H1 (cell line): ENCODE data around the gene MACF1. TPM values are rescaled to one million over a fixed set of nuclear protein-coding genes. Genes with fewer than 3 reads are reported as not detected.

Experiments
- CTCF ChIA-PET: fragments of 300-600 bp; sonication (Branson Sonifier 250); formaldehyde crosslinking; loops from one replicate; lab custom pipeline; 2021; ENCODE audit not compliant: partially characterized antibody; lab: Charles Lee
- POLR2A ChIA-PET: fragments of 300-600 bp; sonication (Branson Sonifier 250); formaldehyde crosslinking; loops from one replicate; lab custom pipeline; 2021; ENCODE audit warnings: inconsistent platforms; ENCODE audit not compliant: partially characterized antibody; lab: Charles Lee
- DNase-seq, 2 experiments: peaks; one replicate each; pipeline versions ENCODE4 v3.0.0 to v3.0.0-alpha.2; 2010 to 2022; ENCODE audit warnings: low spot score in 2 of 2, low read depth in 1 of 2, mixed read lengths in 1 of 2
- FAIRE-seq: peaks from 2 replicates; lab custom pipeline; 2011; peaks lifted over from hg19 to GRCh38; lab: Jason Lieb, UNC
- H2AFZ ChIP-seq: 2 replicates; pipeline ENCODE4 v1.8.1; 2012; ENCODE audit warnings: low read length, inconsistent platforms
- H2AK5ac ChIP-seq: 2 replicates; pipeline ENCODE4 v1.6.1; 2013; ENCODE audit warnings: low read depth, low read length
- H2BK120ac ChIP-seq: replicated peaks from 2 replicates; pipeline ENCODE3; 2013; ENCODE audit warnings: low read depth, low read length, inconsistent platforms
- H2BK12ac ChIP-seq: 2 replicates; pipeline ENCODE4 v1.6.1; 2013; ENCODE audit warnings: low read depth, low read length
- H2BK15ac ChIP-seq: 2 replicates; pipeline ENCODE4 v1.6.1; 2013; ENCODE audit warnings: low read length
- H2BK20ac ChIP-seq: 2 replicates; pipeline ENCODE4 v1.6.1; 2013; ENCODE audit warnings: low read length
- H2BK5ac ChIP-seq: 2 replicates; pipeline ENCODE4 v1.6.1; 2013; ENCODE audit warnings: low read depth, low read length
- H3K14ac ChIP-seq: 2 replicates; pipeline ENCODE4 v1.6.1; 2013; ENCODE audit warnings: inconsistent platforms; ENCODE audit not compliant: insufficient read length
- H3K18ac ChIP-seq: 2 replicates; pipeline ENCODE4 v1.6.1; 2013; ENCODE audit warnings: low read length; ENCODE audit errors: extremely low read depth
- H3K23ac ChIP-seq: 2 replicates; pipeline ENCODE4 v1.6.1; 2013; ENCODE audit warnings: inconsistent platforms; ENCODE audit not compliant: insufficient read length
- H3K23me2 ChIP-seq: 2 replicates; pipeline ENCODE4 v1.6.1; 2013; ENCODE audit warnings: low read depth, low read length
- H3K27ac ChIP-seq: 2 replicates; pipeline ENCODE4 v1.6.1; 2011; ENCODE audit warnings: low read depth, low read length, inconsistent platforms
- H3K27me3 ChIP-seq, 4 experiments: replicated peaks in 1 of 4; 1 replicate in 1 of 4; 2 replicates in 3 of 4; pipeline versions ENCODE4 v1.6.1 to v1.8.1; 2011 to 2013; ENCODE audit warnings: low read length in 3 of 4, mild to moderate bottlenecking in 3 of 4, inconsistent platforms in 2 of 4, mixed read lengths in 2 of 4, moderate library complexity in 1 of 4; ENCODE audit not compliant: control insufficient read depth in 3 of 4, insufficient read depth in 3 of 4; ENCODE audit errors: extremely low read depth in 1 of 4
- H3K36me3 ChIP-seq, 4 experiments: 2 replicates each; pipeline versions ENCODE4 v1.6.1 to v1.8.1; 2011 to 2013; ENCODE audit warnings: mild to moderate bottlenecking in 4 of 4, low read length in 3 of 4, moderate library complexity in 2 of 4, control low read depth in 1 of 4, inconsistent platforms in 1 of 4; ENCODE audit not compliant: insufficient read depth in 4 of 4, control insufficient read depth in 2 of 4
- H3K4ac ChIP-seq: replicated peaks from 2 replicates; pipeline ENCODE3; 2013; ENCODE audit warnings: low read length, low read depth, mixed read lengths, inconsistent platforms; ENCODE audit not compliant: insufficient read length
- H3K4me1 ChIP-seq, 4 experiments: replicated peaks in 1 of 4; 1 replicate in 1 of 4; 2 replicates in 3 of 4; pipeline versions ENCODE4 v1.6.1 to v1.8.1; 2011 to 2013; ENCODE audit warnings: low read length in 3 of 4, inconsistent platforms in 2 of 4, mixed read lengths in 1 of 4; ENCODE audit not compliant: insufficient read depth in 4 of 4, control insufficient read depth in 3 of 4
- H3K4me2 ChIP-seq, 2 experiments: 2 replicates each; pipeline versions ENCODE4 v1.6.1 to v1.8.1; 2011 to 2013; ENCODE audit warnings: low read depth in 2 of 2, low read length in 2 of 2, control low read depth in 1 of 2, inconsistent platforms in 1 of 2, mild to moderate bottlenecking in 1 of 2; ENCODE audit not compliant: insufficient read depth in 1 of 2
- H3K4me3 ChIP-seq, 4 experiments: fragments of 200-600, 300-600 bp in 1 of 4; sonication (generic), shearing (Covaris generic), sonication (Bioruptor Twin) in 1 of 4; 2 replicates each; pipeline versions ENCODE4 v1.5.1 to v1.8.1; 2011 to 2016; ENCODE audit warnings: low read length in 4 of 4, low read depth in 3 of 4, control low read depth in 2 of 4, inconsistent platforms in 2 of 4, mild to moderate bottlenecking in 2 of 4, mixed read lengths in 1 of 4, moderate library complexity in 1 of 4; ENCODE audit not compliant: insufficient read depth in 2 of 4; ENCODE audit errors: extremely low read depth in 1 of 4
- H3K56ac ChIP-seq: replicated peaks from 2 replicates; pipeline ENCODE3; 2013; ENCODE audit warnings: low read depth, mild to moderate bottlenecking, mixed read lengths, low read length, inconsistent platforms; ENCODE audit not compliant: insufficient read length
- H3K79me1 ChIP-seq: 2 replicates; pipeline ENCODE4 v1.6.1; 2013; ENCODE audit warnings: low read depth, low read length, control low read depth
- H3K79me2 ChIP-seq, 2 experiments: 2 replicates each; pipeline versions ENCODE4 v1.6.1 to v1.8.1; 2012 to 2013; ENCODE audit warnings: low read length in 2 of 2, mild to moderate bottlenecking in 2 of 2, inconsistent platforms in 1 of 2; ENCODE audit not compliant: insufficient read depth in 2 of 2, control insufficient read depth in 1 of 2
- H3K9ac ChIP-seq, 4 experiments: replicated peaks in 1 of 4; 1 replicate in 1 of 4; 2 replicates in 3 of 4; pipeline versions ENCODE4 v1.6.1 to v1.8.1; 2011 to 2013; ENCODE audit warnings: low read depth in 3 of 4, low read length in 3 of 4, control low read depth in 2 of 4, mild to moderate bottlenecking in 2 of 4, moderate library complexity in 2 of 4, inconsistent platforms in 1 of 4; ENCODE audit errors: extremely low read depth in 1 of 4
- H3K9me3 ChIP-seq, 2 experiments: 2 replicates each; pipeline versions ENCODE4 v1.6.1 to v1.8.1; 2012 to 2013; ENCODE audit warnings: mild to moderate bottlenecking in 2 of 2, moderate library complexity in 2 of 2, control low read depth in 1 of 2, inconsistent platforms in 1 of 2, low read depth in 1 of 2, low read length in 1 of 2, mixed read lengths in 1 of 2; ENCODE audit not compliant: insufficient read depth in 2 of 2
- H4K20me1 ChIP-seq, 2 experiments: replicated peaks in 1 of 2; 2 replicates each; pipeline versions ENCODE3 to v1.8.1; 2011 to 2013; ENCODE audit warnings: inconsistent platforms in 2 of 2, low read length in 2 of 2, mild to moderate bottlenecking in 1 of 2; ENCODE audit not compliant: insufficient read depth in 2 of 2, control insufficient read depth in 1 of 2
- H4K5ac ChIP-seq: 2 replicates; pipeline ENCODE4 v1.6.1; 2013; ENCODE audit warnings: low read length, low read depth, mixed read lengths, inconsistent platforms; ENCODE audit not compliant: insufficient read length
- H4K8ac ChIP-seq: 2 replicates; pipeline ENCODE4 v1.8.0; 2013; ENCODE audit warnings: mild to moderate bottlenecking, moderate library complexity, low read length, inconsistent platforms; ENCODE audit not compliant: insufficient read depth; ENCODE audit errors: extremely low read depth
- H4K91ac ChIP-seq: replicated peaks from 2 replicates; pipeline ENCODE3; 2013; ENCODE audit warnings: low read length, mixed read lengths, inconsistent platforms; ENCODE audit not compliant: insufficient read length
- CBX8 ChIP-seq: fragments of 300-800, 300-1000 bp; sonication (generic); IDR thresholded peaks from 2 replicates; pipeline ENCODE4 v1.7.1; 2016; ENCODE audit warnings: low read depth, low read length, borderline replicate concordance
- CTCF ChIP-seq, 3 experiments: IDR thresholded peaks; 1 replicate in 2 of 3; 2 replicates in 1 of 3; pipeline versions ENCODE4 v1.5.1 to v1.6.1; 2011; ENCODE audit warnings: low read length in 3 of 3, mild to moderate bottlenecking in 3 of 3, inconsistent platforms in 2 of 3, low read depth in 1 of 3, moderate library complexity in 1 of 3; ENCODE audit not compliant: insufficient read depth in 1 of 3; ENCODE audit errors: control extremely low read depth in 1 of 3
- FOSL1 ChIP-seq: IDR thresholded peaks from 2 replicates; pipeline ENCODE4 v1.6.1; 2011; ENCODE audit warnings: mild to moderate bottlenecking, low read depth, low read length, moderate library complexity; ENCODE audit not compliant: insufficient read depth
- RAD21 ChIP-seq, 2 experiments: IDR thresholded peaks in 1 of 2; conservative IDR thresholded peaks in 1 of 2; 2 replicates each; pipeline ENCODE4 v1.6.1; 2011; ENCODE audit warnings: low read depth in 2 of 2, low read length in 2 of 2, improper control_type of control experiment in 1 of 2, inconsistent platforms in 1 of 2, mild to moderate bottlenecking in 1 of 2, moderate library complexity in 1 of 2
- SIRT6 ChIP-seq: IDR thresholded peaks from one replicate; pipeline ENCODE4 v1.7.1; 2012; ENCODE audit warnings: low read length, inconsistent platforms
- SIX5 ChIP-seq: IDR thresholded peaks from 2 replicates; pipeline ENCODE4 v1.6.1; 2011; ENCODE audit warnings: mild to moderate bottlenecking, low read depth, low read length
- SUZ12 ChIP-seq: fragments of 200-600 bp; sonication (generic); IDR thresholded peaks from 2 replicates; pipeline ENCODE4 v1.6.1; 2012; ENCODE audit warnings: mild to moderate bottlenecking, inconsistent platforms, low read length, moderate library complexity, mixed read lengths
- ZNF274 ChIP-seq: IDR thresholded peaks from 2 replicates; pipeline ENCODE4 v1.7.0; 2012; ENCODE audit warnings: low read length, borderline replicate concordance; ENCODE audit errors: extremely low read depth
- WGBS, 2 experiments: shearing (Covaris generic) in 1 of 2; methylation state at CpG; one replicate each; pipeline versions ENCODE4 v1.1.6 to v1.1.7; 2013 to 2015; ENCODE audit warnings: low lambda C conversion rate in 2 of 2, mixed read lengths in 2 of 2, inconsistent platforms in 1 of 2, low coverage in 1 of 2, missing lambda C conversion rate in 1 of 2; ENCODE audit not compliant: insufficient replicate concordance in 2 of 2, insufficient coverage in 1 of 2, insufficient read length in 1 of 2; ENCODE audit errors: extremely low coverage in 1 of 2, missing lambda C conversion rate in 1 of 2; 5-methylcytosine and 5-hydroxymethylcytosine counted together
- polyA plus RNA-seq, 7 experiments: library from polyadenylated mRNA; depleted of rRNA in 3 of 7; stranded (reverse) in 5 of 7; unstranded in 2 of 7; fragments of >200 nt in 5 of 7; fragments of 200-250 nt in 2 of 7; gene quantifications; 1 replicate in 5 of 7; 2 replicates in 1 of 7; 4 replicates in 1 of 7; pipeline versions ENCODE4 v1.2.1 to v1.2.3, GENCODE V29; 2011 to 2013; ENCODE audit warnings: missing spikeins in 2 of 7, mixed read lengths in 2 of 7
- total RNA-seq: library from RNA; stranded (reverse); fragmentation: NEBNext Ultra II Directional; extraction: Animal tissue kit (Norgen Biotek cat#: 25700); gene quantifications from 2 replicates; pipeline ENCODE4 v1.2.1, GENCODE V29; 2021
- TF ChIP-seq, protein P1 (sequence below): IDR thresholded peaks from 2 replicates; pipeline ENCODE4 v1.6.1; 2012; ENCODE audit warnings: low read length, inconsistent platforms

Gene MACF1
- total and polyA plus RNA-seq, 2 of the 8 experiments (the other 6 are each of a cell fraction or from before 2014, with no cell fraction given), result 59.8 to 285 TPM

GRCh38 chr1:39404876-39405275, 200.4 kb downstream of the MACF1 start:
- DNase-seq, result no peak

More at GRCh38 chr1:39404876-39405275, 200.4 kb downstream of the MACF1 start:
- Histone ChIP-seq H2AFZ (no peak overlapping the region), H3K36me3 (no peaks in the 10 kb centered on the region), H4K5ac (no peak overlapping the region), H2BK20ac (no peak overlapping the region), H3K4me1 (peaks cover 0 to 4% (median 2%) of the 10 kb centered on the region in 4 experiments; a peak in 4 of 7 replicates), H3K4me2 (no peak overlapping the region), H2BK15ac (no peak overlapping the region), H3K79me2 (peaks cover 0 to 5% of the 10 kb centered on the region in 2 experiments; a peak in 1 of 4 replicates), H4K20me1 (no peaks in the 10 kb centered on the region), H4K8ac (no peak overlapping the region), H3K4me3 (no peak overlapping the region), H3K27me3 (no peaks in the 10 kb centered on the region), H2BK5ac (no peak overlapping the region), H3K9ac (no peak overlapping the region)
- CTCF ChIA-PET, result interaction anchor here (1.3 kb wide), 1 partner anchor 14 kb away, joined by 3 read pairs; no protein-coding TSS in a partner anchor
- 94% methylated on average over 3 of the region's 3 CpGs; no CpG with 5 or more reads in 1 of the 2 experiments for WGBS, 2 experiments
- POLR2A ChIA-PET, result no interaction called here
- TF ChIP-seq ZNF274, result no peak
- TF ChIP-seq SUZ12, result no peak
- TF ChIP-seq SIX5, result no peak
- TF ChIP-seq, protein P1, sequence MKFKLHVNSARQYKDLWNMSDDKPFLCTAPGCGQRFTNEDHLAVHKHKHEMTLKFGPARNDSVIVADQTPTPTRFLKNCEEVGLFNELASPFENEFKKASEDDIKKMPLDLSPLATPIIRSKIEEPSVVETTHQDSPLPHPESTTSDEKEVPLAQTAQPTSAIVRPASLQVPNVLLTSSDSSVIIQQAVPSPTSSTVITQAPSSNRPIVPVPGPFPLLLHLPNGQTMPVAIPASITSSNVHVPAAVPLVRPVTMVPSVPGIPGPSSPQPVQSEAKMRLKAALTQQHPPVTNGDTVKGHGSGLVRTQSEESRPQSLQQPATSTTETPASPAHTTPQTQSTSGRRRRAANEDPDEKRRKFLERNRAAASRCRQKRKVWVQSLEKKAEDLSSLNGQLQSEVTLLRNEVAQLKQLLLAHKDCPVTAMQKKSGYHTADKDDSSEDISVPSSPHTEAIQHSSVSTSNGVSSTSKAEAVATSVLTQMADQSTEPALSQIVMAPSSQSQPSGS, result no peak
- TF ChIP-seq CBX8, result no peak
- no peak for TF ChIP-seq CTCF (IDR thresholded peaks at IDR 0.05; ENCODE audit: control extremely low read depth in 1 of 3, insufficient read depth in 1 of 3, low read depth in 1 of 3, low read length in 3 of 3)
- no peak for TF ChIP-seq FOSL1
- no peak for TF ChIP-seq RAD21 (IDR thresholded peaks at IDR 0.05 in 1 of 2, conservative IDR thresholded peaks at IDR 0.05 in 1 of 2; ENCODE audit: low read depth in 2 of 2, low read length in 2 of 2)
- TF ChIP-seq SIRT6, result no peak
- TF ChIP-seq, all 59 proteins: peak for 0
- Histone ChIP-seq H3K79me1 (no peaks in the 10 kb centered on the region; the same call in 1 of the 2 replicates), H3K56ac (no peak overlapping the region), H3K23me2 (peaks cover 7% of the 10 kb centered on the region; the same call in 1 of the 2 replicates), H4K91ac (no peak overlapping the region), H3K23ac (no peak overlapping the region), H2BK12ac (no peak overlapping the region), H2BK120ac (no peak overlapping the region), H3K27ac (no peak overlapping the region), H3K9me3 (no peaks in the 10 kb centered on the region), H3K14ac (no peak overlapping the region), H2AK5ac (no peak overlapping the region), H3K18ac (no peak overlapping the region), H3K4ac (no peak overlapping the region)
- FAIRE-seq, result no peak
